Parathyroid adenoma (tissue), 2 donors: ENCODE measurements around the gene SHISA9.

Experiments used
- H2AFZ ChIP-seq: fragments of 300-600 bp; sonication (generic); one replicate; pipeline ENCODE4 v1.7.0; 2017; ENCODE audit warnings: antibody characterized with exemption, mild to moderate bottlenecking
- H3K27ac ChIP-seq: fragments of 300-600 bp; sonication (generic); one replicate; pipeline ENCODE4 v1.7.0; 2017
- H3K27me3 ChIP-seq: fragments of 300-600 bp; sonication (generic); one replicate; pipeline ENCODE4 v1.7.0; 2017; ENCODE audit warnings: low read length; ENCODE audit not compliant: control insufficient read depth, insufficient read depth
- H3K36me3 ChIP-seq: fragments of 300-600 bp; sonication (generic); one replicate; pipeline ENCODE4 v1.7.0; 2017; ENCODE audit warnings: low read length; ENCODE audit not compliant: control insufficient read depth, insufficient read depth
- H3K4me1 ChIP-seq: fragments of 300-600 bp; sonication (generic); one replicate; pipeline ENCODE4 v1.7.0; 2017; ENCODE audit warnings: control low read depth
- H3K4me2 ChIP-seq: fragments of 300-600 bp; sonication (generic); one replicate; pipeline ENCODE4 v1.7.0; 2017; ENCODE audit warnings: low read length
- H3K4me3 ChIP-seq: fragments of 300-600 bp; sonication (generic); one replicate; pipeline ENCODE4 v1.7.0; 2017; ENCODE audit warnings: low read depth, low read length
- H3K79me2 ChIP-seq: fragments of 300-600 bp; sonication (generic); one replicate; pipeline ENCODE4 v1.7.0; 2017; ENCODE audit warnings: control low read depth
- H3K9ac ChIP-seq: fragments of 300-600 bp; sonication (generic); one replicate; pipeline ENCODE4 v1.7.0; 2017; ENCODE audit warnings: mild to moderate bottlenecking
- H3K9me3 ChIP-seq: fragments of 300-600 bp; sonication (generic); one replicate; pipeline ENCODE4 v1.7.0; 2017; ENCODE audit warnings: low read length; ENCODE audit not compliant: control insufficient read depth
- TF ChIP-seq, protein P1 (sequence below): fragments of 300-600 bp; sonication (generic); IDR thresholded peaks from one replicate; pipeline ENCODE4 v1.7.0; 2017; ENCODE audit warnings: antibody characterized with exemption, mild to moderate bottlenecking
- donor health status: primary hyperparathyroidism.

SHISA9 gene

DNA sequence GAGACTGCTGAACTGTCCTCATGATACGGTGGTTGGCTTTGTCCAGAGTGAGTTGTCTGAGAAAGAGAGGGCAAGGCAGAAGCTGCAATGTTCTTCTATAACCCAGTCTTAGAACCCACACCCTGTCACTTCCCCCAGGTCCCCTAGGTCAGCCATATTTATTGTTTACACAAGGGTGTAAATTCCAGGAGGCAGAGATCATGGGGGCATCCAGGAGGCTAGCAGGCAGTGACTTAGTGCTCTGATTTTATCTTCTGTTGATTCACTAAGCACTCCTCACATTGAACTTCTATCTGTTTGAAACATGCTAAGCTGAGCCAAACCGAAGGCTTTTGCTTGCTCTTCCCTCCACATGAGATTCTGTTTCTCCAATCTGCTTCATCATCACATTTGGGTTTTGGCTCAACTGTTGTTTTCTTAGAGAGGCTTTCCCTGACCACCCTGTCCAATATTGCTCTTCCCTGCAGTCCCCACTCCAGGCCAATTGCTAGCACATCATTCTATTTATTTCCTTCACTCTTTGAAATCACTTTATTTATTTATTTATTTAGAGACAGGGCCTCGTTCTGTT, 34.3 kb upstream of the SHISA9 start:
- no peak overlapping the region for H3K27ac ChIP-seq
- TF ChIP-seq, protein P1, sequence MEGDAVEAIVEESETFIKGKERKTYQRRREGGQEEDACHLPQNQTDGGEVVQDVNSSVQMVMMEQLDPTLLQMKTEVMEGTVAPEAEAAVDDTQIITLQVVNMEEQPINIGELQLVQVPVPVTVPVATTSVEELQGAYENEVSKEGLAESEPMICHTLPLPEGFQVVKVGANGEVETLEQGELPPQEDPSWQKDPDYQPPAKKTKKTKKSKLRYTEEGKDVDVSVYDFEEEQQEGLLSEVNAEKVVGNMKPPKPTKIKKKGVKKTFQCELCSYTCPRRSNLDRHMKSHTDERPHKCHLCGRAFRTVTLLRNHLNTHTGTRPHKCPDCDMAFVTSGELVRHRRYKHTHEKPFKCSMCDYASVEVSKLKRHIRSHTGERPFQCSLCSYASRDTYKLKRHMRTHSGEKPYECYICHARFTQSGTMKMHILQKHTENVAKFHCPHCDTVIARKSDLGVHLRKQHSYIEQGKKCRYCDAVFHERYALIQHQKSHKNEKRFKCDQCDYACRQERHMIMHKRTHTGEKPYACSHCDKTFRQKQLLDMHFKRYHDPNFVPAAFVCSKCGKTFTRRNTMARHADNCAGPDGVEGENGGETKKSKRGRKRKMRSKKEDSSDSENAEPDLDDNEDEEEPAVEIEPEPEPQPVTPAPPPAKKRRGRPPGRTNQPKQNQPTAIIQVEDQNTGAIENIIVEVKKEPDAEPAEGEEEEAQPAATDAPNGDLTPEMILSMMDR = no peak
- H2AFZ ChIP-seq = peak overlapping the region; percentile 25
- no peaks in the 10 kb centered on the region for H3K9me3 ChIP-seq
- H3K36me3 ChIP-seq = no peaks in the 10 kb centered on the region
- H3K27me3 ChIP-seq = no peaks in the 10 kb centered on the region
- H3K9ac ChIP-seq = no peak overlapping the region
- H3K4me3 ChIP-seq = no peak overlapping the region
- no peaks in the 10 kb centered on the region for H3K79me2 ChIP-seq
- H3K4me1 ChIP-seq = peaks cover 9% of the 10 kb centered on the region
- no peak overlapping the region for H3K4me2 ChIP-seq

DNA sequence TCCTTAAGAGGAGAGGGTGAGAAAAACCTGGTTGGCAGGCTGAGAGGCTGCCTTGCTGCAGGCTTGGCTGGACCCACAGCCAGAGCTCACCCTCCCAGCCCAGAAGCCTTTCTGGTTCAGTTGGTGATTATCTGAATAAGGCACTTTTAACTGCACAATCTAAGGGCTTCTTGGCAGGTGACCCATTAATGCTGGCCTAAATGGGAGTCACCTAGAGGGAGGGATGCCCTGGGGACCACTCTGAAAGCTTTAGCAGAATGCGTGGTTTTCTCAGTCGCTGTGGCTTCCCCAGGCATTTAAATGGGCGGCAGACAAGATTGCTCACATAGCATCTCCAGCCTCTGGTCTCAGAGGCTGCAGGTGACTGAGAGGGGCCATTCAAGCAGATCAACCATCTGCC, 33.2 kb upstream of the SHISA9 start:
- H2AFZ ChIP-seq = no peak overlapping the region
- TF ChIP-seq, protein P1 = no peak
- H3K4me2 ChIP-seq = no peak overlapping the region
- H3K36me3 ChIP-seq = no peaks in the 10 kb centered on the region
- peaks cover 9% of the 10 kb centered on the region for H3K4me1 ChIP-seq
- no peaks in the 10 kb centered on the region for H3K27me3 ChIP-seq
- H3K9me3 ChIP-seq = no peaks in the 10 kb centered on the region
- H3K27ac ChIP-seq = no peak overlapping the region
- H3K79me2 ChIP-seq = no peaks in the 10 kb centered on the region
- no peak overlapping the region for H3K4me3 ChIP-seq
- H3K9ac ChIP-seq = no peak overlapping the region

DNA sequence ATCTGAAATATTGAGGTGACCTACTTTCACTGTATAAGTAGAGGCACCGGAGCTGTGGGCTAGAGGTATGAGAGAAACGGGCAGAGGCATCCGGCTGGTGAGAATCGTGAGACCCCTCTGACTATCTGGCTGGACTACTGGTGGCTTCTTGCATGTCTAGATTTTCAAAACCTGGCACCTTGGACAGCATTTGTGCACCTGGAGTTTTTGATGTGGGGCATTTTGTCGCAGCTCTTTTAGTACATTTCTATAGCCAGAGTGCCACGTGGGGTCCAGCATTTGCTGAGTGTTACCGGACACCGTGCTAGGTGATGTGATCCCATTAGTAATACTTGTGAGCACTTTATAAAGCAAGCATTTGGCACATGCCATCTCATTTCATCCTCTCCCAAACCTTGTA, 32.6 kb upstream of the SHISA9 start:
- H3K9ac ChIP-seq = no peak overlapping the region
- TF ChIP-seq, protein P1 = no peak
- no peak overlapping the region for H3K4me2 ChIP-seq
- H3K27me3 ChIP-seq = no peaks in the 10 kb centered on the region
- H2AFZ ChIP-seq = no peak overlapping the region
- no peak overlapping the region for H3K27ac ChIP-seq
- no peaks in the 10 kb centered on the region for H3K9me3 ChIP-seq
- H3K4me1 ChIP-seq = peaks cover 9% of the 10 kb centered on the region
- H3K79me2 ChIP-seq = no peaks in the 10 kb centered on the region
- no peaks in the 10 kb centered on the region for H3K36me3 ChIP-seq
- no peak overlapping the region for H3K4me3 ChIP-seq

DNA sequence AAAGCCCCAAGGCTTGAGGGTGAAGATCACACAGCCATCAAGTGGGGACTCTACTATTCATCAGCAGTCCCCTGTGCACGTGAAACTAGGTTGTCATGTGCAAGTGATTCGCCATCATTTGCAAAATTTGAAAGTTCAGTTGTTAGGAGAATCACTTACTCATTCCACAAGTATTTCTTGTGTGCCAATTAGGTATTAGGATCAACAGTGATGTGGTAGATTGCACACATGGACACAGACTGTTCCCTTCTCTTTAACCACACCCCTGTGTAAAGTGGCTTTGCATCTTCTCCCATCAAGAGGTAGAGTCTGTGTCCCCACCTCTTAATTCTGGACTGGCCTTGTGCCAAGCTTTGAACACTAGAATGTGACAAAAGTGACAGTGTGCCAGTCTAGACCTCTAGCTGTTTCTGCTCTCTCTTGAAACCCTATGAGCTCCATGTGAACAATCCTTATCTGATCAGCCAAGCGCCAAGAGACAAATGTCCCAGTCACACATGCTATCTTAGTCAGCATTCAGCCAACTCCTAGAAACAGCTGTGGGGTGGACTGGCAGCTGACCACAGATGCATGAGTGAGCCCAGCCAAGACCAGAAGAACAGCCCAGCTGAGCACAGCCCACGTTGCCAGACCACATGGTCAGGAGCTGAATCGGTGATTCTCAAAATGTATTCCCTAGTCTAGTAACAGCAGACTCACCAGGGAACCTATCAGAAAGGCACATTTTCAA, 31.5 kb upstream of the SHISA9 start:
- H3K9ac ChIP-seq = no peak overlapping the region
- H3K4me3 ChIP-seq = no peak overlapping the region
- no peaks in the 10 kb centered on the region for H3K79me2 ChIP-seq

More for the DNA sequence above, 31.5 kb upstream of the SHISA9 start:
- Histone ChIP-seq H3K4me2 (no peak overlapping the region), H3K27me3 (no peaks in the 10 kb centered on the region), H3K9me3 (no peaks in the 10 kb centered on the region), H3K27ac (no peak overlapping the region), H2AFZ (no peak overlapping the region), H3K4me1 (peaks cover 9% of the 10 kb centered on the region), H3K36me3 (no peaks in the 10 kb centered on the region)
- TF ChIP-seq, protein P1 = no peak
